ENCODE data around the gene MTUS2.

DNA sequence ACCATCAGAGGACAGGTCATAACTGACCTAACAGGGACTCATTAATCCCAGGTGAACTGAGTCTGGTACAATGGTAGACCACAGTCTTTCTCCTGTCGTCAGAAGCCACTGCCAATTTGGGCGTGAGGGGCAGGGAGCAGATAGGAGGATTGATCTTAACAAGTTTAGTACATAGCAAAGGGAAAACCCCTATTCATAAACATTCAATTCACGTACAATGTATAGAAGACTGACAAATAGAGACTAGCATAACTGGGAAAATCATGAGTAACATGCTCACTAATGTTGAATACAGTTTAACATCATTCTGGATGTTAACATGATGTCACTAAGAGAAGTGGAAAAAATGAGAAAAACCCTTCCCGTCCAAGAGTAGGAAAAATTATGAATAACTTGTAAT, 721.3 kb downstream of the MTUS2 start:
- no peak for TF ChIP-seq EP300 (IDR thresholded peaks at IDR 0.05; ENCODE audit: low read depth)
- TF ChIP-seq, protein P1, sequence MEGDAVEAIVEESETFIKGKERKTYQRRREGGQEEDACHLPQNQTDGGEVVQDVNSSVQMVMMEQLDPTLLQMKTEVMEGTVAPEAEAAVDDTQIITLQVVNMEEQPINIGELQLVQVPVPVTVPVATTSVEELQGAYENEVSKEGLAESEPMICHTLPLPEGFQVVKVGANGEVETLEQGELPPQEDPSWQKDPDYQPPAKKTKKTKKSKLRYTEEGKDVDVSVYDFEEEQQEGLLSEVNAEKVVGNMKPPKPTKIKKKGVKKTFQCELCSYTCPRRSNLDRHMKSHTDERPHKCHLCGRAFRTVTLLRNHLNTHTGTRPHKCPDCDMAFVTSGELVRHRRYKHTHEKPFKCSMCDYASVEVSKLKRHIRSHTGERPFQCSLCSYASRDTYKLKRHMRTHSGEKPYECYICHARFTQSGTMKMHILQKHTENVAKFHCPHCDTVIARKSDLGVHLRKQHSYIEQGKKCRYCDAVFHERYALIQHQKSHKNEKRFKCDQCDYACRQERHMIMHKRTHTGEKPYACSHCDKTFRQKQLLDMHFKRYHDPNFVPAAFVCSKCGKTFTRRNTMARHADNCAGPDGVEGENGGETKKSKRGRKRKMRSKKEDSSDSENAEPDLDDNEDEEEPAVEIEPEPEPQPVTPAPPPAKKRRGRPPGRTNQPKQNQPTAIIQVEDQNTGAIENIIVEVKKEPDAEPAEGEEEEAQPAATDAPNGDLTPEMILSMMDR (IDR thresholded peaks at IDR 0.05), result no peak
- TF ChIP-seq POLR2A (IDR thresholded peaks at IDR 0.05), result no peak
